Activated naive CD8-positive, alpha-beta T cell treated with anti-CD3 and anti-CD28 coated beads, Interleukin-2, amount 50 U/mL, for 24 hours (primary cell): ENCODE data around the gene ARHGAP23.

Source experiments
- ATAC-seq: fragments of 150-1000 bp; cut with Tn5 transposase; one replicate; pipeline ENCODE4 v1.10.0; 2021
- DNase-seq: peaks from one replicate; pipeline ENCODE4 v3.0.0; 2021
- H3K27ac Mint-ChIP-seq: one replicate; pipeline ENCODE4 v1.8.0; 2021; ENCODE audit warnings: mild to moderate bottlenecking, mixed read lengths
- H3K27me3 Mint-ChIP-seq: one replicate; pipeline ENCODE4 v1.8.0; 2021; ENCODE audit warnings: mixed read lengths
- H3K36me3 Mint-ChIP-seq: one replicate; pipeline ENCODE4 v1.8.0; 2021; ENCODE audit warnings: low read depth, mixed read lengths
- H3K4me1 Mint-ChIP-seq: one replicate; pipeline ENCODE4 v1.8.0; 2021; ENCODE audit warnings: mixed read lengths
- H3K4me3 Mint-ChIP-seq: one replicate; pipeline ENCODE4 v1.8.0; 2021; ENCODE audit warnings: mild to moderate bottlenecking, moderate library complexity, mixed read lengths
- H3K9me3 Mint-ChIP-seq: one replicate; pipeline ENCODE4 v1.8.0; 2021; ENCODE audit warnings: mixed read lengths

Gene ARHGAP23

DNA sequence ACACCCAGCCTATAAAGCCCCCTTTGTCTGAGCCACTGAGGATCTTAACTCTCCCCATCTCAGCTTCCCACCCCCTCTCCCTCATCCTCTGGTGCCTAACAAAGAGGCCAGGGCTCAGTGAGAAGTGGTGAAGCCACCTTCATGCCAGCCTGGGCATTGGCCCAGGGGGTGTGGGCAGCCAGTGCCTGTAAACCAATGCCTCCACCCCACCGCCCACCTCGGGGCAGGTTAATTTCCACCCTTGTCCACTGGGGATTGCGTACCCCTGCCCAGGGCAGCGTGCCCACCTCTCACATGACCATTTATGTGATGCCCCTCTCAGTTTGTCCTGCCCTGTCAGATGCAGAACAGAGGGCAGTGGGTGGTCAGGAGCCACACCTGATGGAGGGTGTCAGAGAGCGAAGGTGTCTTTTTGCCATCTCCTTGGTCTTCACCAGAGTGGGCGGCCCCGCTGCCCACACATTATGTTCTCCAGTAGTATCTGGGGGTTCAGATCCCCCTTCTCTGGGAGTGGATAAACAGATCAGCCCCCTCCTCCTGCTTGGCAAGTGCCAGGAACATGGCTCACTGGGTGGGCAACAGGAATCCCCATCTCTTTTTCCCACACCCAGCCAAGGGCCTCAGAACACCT, 10.1 kb upstream of the ARHGAP23 start:
- H3K4me1 Mint-ChIP-seq, result peaks cover 9% of the 10 kb centered on the region
- DNase-seq, result no peak
- H3K27ac Mint-ChIP-seq, result no peak overlapping the region
- H3K4me3 Mint-ChIP-seq, result no peak overlapping the region
- peaks cover 54% of the 10 kb centered on the region for H3K27me3 Mint-ChIP-seq
- ATAC-seq, result no peak
- no peaks in the 10 kb centered on the region for H3K9me3 Mint-ChIP-seq
- no peaks in the 10 kb centered on the region for H3K36me3 Mint-ChIP-seq

DNA sequence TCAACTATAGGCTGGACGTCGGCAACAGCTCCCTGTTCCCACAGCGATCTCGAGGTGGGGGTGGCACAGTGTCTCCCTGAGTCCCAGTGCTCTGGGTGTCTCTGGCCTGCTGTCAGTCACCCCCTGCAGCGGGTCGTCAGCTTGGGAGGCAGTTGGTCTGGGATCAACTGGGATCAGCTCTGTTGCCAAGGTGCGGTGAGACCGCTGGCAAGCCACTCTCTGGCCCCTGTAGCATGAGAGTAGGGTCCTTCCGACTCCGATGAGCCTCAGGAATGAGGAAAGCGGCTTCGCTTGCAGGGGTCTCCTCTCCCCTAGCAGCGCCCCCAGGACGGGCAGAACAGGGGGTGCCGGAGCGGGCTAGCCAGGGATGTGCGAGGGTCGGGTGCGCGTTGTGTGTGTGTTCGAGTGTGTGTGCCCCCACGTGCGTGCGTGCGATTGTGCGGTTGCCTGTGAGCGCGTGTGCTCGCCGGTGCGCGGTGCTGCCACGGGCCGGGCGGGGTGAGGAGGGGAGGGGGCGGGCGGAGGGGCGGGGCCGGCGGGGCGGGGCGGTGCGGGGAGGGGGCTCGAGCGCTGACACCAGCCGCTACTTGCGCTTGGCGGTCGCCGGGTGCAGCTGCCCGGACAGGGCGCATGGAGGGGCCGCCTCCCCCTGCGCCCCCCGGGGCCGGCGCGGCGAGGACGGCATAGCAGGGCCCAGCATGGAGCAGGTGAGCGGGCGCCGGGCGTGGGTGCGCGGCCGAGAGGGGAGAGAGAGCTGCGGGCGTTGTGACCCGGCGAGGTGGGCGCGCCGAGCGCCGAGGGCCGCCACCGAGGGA, 9.4 kb upstream of the ARHGAP23 start:
- no peak for ATAC-seq
- H3K36me3 Mint-ChIP-seq, result no peaks in the 10 kb centered on the region
- peaks cover 60% of the 10 kb centered on the region for H3K27me3 Mint-ChIP-seq
- no peak overlapping the region for H3K27ac Mint-ChIP-seq
- no peak for DNase-seq
- no peaks in the 10 kb centered on the region for H3K9me3 Mint-ChIP-seq
- peaks cover 9% of the 10 kb centered on the region for H3K4me1 Mint-ChIP-seq
- peak overlapping the region; percentile 52 for H3K4me3 Mint-ChIP-seq

DNA sequence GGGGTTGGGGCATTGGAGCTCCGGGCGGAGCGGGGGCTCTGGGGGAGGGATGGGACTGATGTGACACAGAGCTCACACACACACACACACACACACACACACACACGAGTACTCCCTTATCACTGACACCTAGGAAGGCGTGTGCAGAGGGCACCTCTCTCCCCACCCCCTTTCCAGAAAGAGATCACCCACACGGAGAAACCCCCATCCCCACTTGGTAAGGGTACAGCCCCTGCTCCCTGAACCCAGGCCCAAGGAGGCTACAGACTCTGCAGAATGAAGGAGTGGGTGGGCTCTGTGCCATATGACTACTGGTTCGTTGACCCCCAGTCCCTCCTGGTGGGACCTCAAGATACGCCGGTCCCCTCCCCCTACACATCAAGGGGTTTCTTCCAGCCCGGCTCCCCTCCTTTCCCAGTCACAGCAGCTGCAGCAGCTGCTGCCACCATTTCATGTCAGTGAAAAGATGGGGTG, 8.7 kb upstream of the ARHGAP23 start:
- Mint-ChIP-seq H3K4me3 (no peak overlapping the region), H3K4me1 (peaks cover 9% of the 10 kb centered on the region), H3K27me3 (peaks cover 63% of the 10 kb centered on the region), H3K9me3 (no peaks in the 10 kb centered on the region), H3K36me3 (no peaks in the 10 kb centered on the region), H3K27ac (no peak overlapping the region)
- DNase-seq (no peak), ATAC-seq (no peak)

DNA sequence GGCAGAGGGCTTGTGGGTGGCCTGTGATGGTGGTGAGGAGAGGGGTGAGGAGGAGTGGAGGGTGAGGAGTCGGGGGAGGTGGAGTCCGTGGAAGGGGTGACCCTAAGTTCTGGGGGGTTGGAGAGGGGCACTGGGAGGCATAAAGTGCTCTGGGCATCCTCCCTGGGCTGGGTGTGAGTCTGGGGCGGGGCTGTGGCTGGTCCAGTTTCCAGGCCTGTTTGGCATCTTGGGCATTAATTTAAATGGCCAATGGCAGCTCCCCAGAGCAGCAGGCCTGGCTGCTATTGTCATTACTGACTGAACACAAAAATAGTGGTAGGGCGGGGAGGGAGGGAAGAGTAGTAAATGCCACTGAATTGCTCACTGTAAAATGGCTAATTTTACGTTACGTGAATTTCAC, 7.7 kb upstream of the ARHGAP23 start:
- ATAC-seq, result no peak
- Mint-ChIP-seq H3K9me3 (no peaks in the 10 kb centered on the region), H3K27me3 (peaks cover 70% of the 10 kb centered on the region), H3K4me1 (peaks cover 7% of the 10 kb centered on the region), H3K36me3 (no peaks in the 10 kb centered on the region), H3K27ac (no peak overlapping the region), H3K4me3 (no peak overlapping the region)
- no peak for DNase-seq

DNA sequence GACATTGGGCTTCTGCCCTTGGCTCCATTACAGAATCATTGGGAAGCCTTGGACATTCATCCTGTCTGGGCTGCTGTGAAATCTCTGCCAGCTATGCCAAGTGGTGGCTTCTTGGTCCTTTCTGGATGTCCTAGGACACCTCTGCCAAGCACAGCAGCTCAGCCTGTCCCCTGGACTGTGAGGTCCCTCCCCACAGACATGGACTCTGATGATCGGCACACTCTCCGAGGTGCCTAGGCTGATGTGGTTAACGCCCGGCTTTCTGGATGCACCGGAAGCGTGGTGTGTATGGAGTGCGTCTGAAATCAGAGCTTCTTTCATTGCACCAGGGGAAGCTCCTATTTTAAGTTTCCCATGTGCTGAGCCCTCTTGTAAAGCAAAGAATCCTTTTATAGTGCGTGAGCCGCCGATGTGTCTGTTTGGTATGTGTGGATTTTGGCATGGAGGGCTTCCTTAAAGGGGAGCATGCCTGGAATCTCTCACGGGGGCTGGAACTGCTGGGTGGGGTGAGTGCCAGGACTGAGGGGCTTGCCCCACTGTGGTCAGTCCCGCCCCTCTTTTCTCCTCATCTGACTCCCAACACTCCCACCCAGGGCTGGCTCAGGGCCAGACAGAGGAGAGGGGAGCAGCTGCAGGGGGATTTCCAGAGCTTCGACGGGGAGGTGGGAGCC, 7.0 kb upstream of the ARHGAP23 start:
- Mint-ChIP-seq H3K27ac (no peak overlapping the region), H3K4me1 (peaks cover 3% of the 10 kb centered on the region), H3K27me3 (peaks cover 69% of the 10 kb centered on the region), H3K4me3 (no peak overlapping the region), H3K9me3 (no peaks in the 10 kb centered on the region), H3K36me3 (no peaks in the 10 kb centered on the region)
- DNase-seq (no peak), ATAC-seq (no peak)

DNA sequence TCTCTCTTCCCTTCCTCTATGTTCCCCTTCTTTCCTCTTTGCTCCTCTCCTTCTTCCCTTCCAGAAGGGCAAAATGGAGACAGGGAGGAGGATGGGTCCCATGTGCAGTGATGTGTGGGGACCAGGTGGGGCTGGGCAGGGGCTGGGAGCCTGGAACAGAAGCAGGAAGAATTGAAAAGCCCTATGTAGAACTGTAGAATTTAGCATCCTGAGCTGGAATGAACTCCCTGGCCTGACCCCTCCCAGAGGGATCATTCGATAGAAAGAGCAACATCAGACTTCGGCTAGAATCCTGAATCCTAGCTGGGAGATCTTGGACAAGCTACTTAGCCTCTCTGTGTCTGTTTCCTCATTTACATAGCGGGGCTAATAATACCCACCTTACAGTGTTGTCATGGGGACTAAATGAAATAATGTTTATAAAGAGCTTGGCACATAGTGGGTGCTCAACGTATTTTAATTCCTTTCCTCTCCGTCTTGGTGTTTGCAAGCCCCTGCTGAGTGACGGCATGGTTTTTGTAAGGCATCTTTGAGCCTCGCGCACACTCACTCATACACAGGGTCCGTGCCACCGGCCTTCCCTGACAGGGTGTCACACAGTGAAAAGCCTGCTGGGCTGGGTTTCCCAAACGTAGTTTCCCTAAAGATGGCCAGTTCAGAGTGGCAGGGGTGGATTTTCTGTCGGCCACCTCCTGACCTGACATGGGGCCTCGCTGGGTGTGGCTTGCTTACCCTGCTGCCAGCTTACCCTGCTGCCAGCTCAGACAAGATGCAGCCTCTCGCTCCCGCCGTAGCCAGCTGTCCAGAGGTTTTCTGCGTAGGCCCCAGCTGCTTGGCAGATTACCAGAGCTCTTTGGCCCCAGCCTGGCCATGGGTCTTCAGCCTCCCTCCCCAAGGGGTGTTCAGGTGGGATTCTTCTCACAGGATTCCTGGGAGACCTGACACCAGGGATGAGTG, 6.1 kb upstream of the ARHGAP23 start:
- H3K36me3 Mint-ChIP-seq, result no peaks in the 10 kb centered on the region
- H3K9me3 Mint-ChIP-seq, result no peaks in the 10 kb centered on the region
- ATAC-seq (no peak), DNase-seq (no peak)
- H3K27ac Mint-ChIP-seq, result no peak overlapping the region
- H3K4me1 Mint-ChIP-seq, result peaks cover 5% of the 10 kb centered on the region
- no peak overlapping the region for H3K4me3 Mint-ChIP-seq
- H3K27me3 Mint-ChIP-seq, result peaks cover 63% of the 10 kb centered on the region

DNA sequence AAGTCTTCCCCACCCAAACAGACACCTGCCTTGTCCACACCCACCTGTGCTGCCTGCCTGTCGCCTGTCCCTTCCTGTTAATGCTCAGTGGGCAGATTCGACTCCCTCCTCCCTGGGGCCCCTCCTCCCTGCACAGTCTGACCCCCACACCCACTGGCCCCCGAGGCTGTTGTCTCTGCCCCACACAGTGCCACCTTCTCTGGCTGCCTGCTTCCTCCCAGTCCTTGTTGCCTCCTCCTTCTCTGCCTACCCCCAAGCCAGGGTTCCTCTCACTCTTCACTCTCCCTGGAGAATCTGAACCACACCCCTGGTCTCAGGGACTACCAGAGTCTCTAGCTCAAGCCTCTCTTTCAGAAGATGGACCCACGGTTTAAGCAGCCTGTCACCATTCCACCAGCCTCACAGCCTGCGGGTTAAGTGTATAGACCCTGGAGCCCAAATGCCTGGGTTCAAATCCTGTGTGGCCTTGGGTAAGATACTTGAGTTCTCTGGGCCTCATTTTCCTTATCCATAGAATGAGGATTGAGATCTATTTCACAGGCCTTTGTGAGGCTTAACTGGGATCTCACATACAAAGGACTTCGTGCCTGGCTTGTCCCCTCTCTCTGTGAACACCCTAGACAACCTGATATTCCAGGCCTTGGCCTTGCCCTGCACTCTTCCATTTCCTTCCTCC, 3.8 kb upstream of the ARHGAP23 start:
- no peak overlapping the region for H3K27ac Mint-ChIP-seq
- DNase-seq (no peak), ATAC-seq (no peak)
- no peak overlapping the region for H3K4me3 Mint-ChIP-seq
- peaks cover 55% of the 10 kb centered on the region for H3K27me3 Mint-ChIP-seq
- no peaks in the 10 kb centered on the region for H3K36me3 Mint-ChIP-seq
- H3K4me1 Mint-ChIP-seq, result peaks cover 10% of the 10 kb centered on the region
- no peaks in the 10 kb centered on the region for H3K9me3 Mint-ChIP-seq

DNA sequence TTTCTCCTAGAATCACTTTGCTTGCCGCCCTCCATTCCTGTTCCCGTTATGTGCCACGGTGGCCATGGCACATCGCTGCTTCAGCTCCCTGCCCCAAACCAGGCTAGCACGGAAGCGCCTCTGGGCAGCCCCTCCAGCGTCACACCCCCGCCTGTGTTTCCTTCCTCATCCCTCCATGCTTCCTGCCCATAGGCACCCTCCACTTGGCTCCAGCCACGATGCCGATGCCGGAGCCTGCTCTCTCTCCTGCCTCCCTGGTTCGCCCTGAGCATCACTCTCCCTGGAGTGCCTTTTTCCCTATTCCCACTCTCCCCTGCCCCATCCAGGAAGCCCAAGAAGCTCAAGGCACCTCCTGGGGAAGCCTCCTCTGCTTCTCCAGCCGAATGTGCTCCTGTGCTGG, 3.2 kb upstream of the ARHGAP23 start:
- no peak for DNase-seq
- H3K9me3 Mint-ChIP-seq, result no peaks in the 10 kb centered on the region
- no peak for ATAC-seq
- H3K27me3 Mint-ChIP-seq, result peaks cover 53% of the 10 kb centered on the region
- peaks cover 12% of the 10 kb centered on the region for H3K4me1 Mint-ChIP-seq
- H3K4me3 Mint-ChIP-seq, result no peak overlapping the region
- no peaks in the 10 kb centered on the region for H3K36me3 Mint-ChIP-seq
- H3K27ac Mint-ChIP-seq, result no peak overlapping the region

DNA sequence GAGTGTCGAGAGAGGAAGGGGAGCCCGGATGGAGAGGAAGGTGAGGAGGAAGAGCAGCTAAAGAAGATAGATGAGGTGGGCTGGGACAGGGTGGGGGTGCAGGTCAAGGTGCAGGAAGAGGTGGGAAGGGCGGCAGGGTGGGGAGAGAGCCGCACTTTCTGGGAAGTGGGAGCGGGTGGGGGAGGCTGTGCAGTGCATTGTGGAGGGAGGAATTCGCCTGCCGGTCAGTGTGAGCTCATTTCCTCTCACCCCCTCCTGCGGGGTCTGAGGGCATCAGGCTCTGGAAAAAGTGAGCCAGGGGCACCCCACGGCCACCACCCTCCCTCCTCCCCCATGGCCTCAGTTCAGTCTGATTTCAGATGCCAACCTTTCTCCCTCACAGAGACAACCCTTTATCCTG, 2.5 kb upstream of the ARHGAP23 start:
- Mint-ChIP-seq H3K4me3 (no peak overlapping the region), H3K4me1 (peaks cover 12% of the 10 kb centered on the region), H3K36me3 (no peaks in the 10 kb centered on the region), H3K27ac (no peak overlapping the region), H3K9me3 (no peaks in the 10 kb centered on the region), H3K27me3 (peaks cover 52% of the 10 kb centered on the region)
- DNase-seq (no peak), ATAC-seq (no peak)

DNA sequence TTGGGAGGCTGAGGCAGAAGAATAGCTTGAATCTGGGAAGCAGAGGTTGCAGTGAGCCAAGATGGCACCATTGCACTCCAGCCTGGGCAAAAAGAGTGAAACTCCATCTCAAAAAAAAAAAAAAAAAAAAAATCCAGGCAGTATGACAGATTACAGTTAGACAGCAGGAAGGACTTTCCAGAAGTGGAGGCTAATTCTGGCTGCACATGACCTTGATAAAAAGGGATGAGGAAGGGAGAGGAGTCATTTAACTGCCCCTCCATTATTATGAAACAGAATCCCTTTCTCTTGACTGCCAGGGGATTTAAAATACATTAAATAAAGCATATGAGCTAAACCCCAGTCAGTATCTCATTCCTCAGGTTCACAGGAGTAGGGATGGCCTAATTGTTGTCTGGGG, 1.8 kb upstream of the ARHGAP23 start:
- Mint-ChIP-seq H3K4me3 (no peak overlapping the region), H3K27ac (no peak overlapping the region), H3K9me3 (no peaks in the 10 kb centered on the region), H3K27me3 (peaks cover 49% of the 10 kb centered on the region), H3K36me3 (no peaks in the 10 kb centered on the region), H3K4me1 (peaks cover 12% of the 10 kb centered on the region)
- DNase-seq (no peak), ATAC-seq (no peak)

DNA sequence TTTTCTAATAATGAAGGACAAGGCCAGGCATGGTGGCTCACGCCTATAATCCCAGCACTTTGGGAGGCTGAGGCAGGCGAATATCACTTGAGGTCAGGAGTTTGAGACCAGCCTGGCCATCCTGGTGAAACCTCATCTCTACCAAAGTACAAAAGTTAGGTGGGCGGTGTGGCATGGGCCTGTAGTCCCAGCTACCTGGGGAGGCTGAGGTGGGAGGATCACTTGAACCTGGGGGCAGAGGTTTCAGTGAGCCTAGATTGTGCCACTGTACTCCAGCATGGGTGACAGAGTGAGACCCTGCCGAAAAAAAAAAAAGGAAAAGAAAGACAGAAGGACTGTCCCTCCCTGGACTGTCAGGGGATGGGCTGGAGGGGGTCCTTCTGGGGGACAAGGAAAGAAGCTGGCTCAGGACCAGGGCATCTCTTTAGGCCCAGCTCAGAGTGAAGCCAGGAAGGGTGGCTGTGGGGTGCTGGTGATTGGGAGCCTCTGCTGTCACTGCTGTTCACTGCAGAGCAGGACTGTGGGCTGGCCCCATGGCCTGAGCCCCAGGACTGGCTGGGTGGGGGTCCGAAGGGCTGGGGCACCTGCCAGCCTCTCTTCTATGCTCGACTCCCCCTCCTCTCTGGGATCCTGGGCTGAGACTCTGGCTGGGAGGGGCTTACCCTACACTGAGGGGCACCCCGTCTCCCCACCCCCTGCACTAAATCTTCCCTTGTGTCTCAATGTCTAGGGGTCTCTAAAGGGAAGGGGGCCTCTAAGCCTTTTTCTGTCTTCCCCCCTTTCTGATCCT, 909 bp upstream of the ARHGAP23 start:
- no peak overlapping the region for H3K27ac Mint-ChIP-seq
- H3K9me3 Mint-ChIP-seq, result no peaks in the 10 kb centered on the region
- DNase-seq (no peak), ATAC-seq (no peak)
- H3K36me3 Mint-ChIP-seq, result no peaks in the 10 kb centered on the region
- H3K4me1 Mint-ChIP-seq, result peaks cover 12% of the 10 kb centered on the region
- peaks cover 41% of the 10 kb centered on the region for H3K27me3 Mint-ChIP-seq
- peak overlapping the region; percentile 63 for H3K4me3 Mint-ChIP-seq

DNA sequence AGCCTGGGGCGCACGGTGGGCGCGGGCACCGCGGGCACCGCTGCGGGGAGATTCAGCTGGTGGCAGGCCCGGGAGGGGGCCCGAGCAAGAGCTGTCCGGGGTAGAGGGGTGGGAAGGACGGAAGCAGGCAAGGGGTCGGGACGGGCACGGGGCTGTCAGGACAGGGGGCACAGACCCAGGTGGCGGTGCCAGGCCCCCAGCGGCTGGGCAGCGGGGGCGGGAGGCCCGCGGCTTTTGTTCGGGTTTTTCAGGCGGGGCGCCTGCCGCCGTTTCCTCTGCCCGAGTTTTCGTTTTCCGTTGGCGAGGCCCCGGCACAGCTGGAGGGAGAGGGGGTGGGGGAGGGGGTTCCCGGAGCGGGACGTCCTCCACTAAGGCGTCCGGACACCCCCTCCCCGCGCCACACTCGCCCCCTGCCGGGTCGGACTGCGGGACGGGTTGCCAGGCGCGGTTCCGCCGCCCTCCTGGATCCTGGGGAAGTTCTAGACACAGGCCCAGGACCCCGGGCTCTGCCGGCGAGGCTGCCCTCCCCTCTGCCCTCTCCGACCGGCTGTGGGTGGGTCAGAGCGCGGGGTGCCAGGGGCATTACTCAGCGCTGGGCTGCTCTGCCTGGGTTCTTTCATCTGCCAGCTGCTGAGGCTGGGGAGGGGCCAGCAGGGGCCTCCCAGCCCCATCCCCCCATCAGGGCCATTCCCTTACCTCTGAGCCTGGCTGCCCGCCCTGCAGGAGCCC, 543 bp downstream of the ARHGAP23 start:
- H3K4me3 Mint-ChIP-seq, result peak overlapping the region; percentile 50
- no peaks in the 10 kb centered on the region for H3K36me3 Mint-ChIP-seq
- peak; percentile 37 for ATAC-seq

More for the DNA sequence above, 543 bp downstream of the ARHGAP23 start:
- Mint-ChIP-seq H3K27me3 (peaks cover 28% of the 10 kb centered on the region), H3K27ac (no peak overlapping the region), H3K4me1 (peaks cover 12% of the 10 kb centered on the region), H3K9me3 (no peaks in the 10 kb centered on the region)
- DNase-seq, result peak; percentile 31
